HCT116 (cell line): Measurements from ENCODE around the gene HOXD11. TPM values are rescaled to one million over a fixed set of nuclear protein-coding genes. Genes with fewer than 3 reads are reported as not detected.

ENCODE experiments used
- ATAC-seq: fragments of 200-7000 bp; cut with Tn5 transposase; 2 replicates; pipeline ENCODE4 v1.9.1; 2020; ENCODE audit warnings: mild to moderate bottlenecking, moderate library complexity
- BruUV-seq: library from RNA; stranded (reverse); fragments of 400-500 nt; replicated peaks from 2 replicates; lab custom pipeline; 2021; lab: Mats Ljungman, UMichigan
- CTCF ChIA-PET: fragments of 300-600 bp; sonication (Branson Sonifier 250); formaldehyde crosslinking; loops from one replicate; lab custom pipeline; 2021; ENCODE audit warnings: antibody characterized with exemption; lab: Charles Lee
- POLR2A ChIA-PET: fragments of 300-600, 350-600 bp; sonication (Branson Sonifier 250); formaldehyde crosslinking; loops from one replicate; lab custom pipeline; 2021; ENCODE audit warnings: antibody characterized with exemption; lab: Charles Lee
- RAD21 ChIA-PET, 2 experiments: fragments of 300-600 bp; sonication (Branson Sonifier 250); formaldehyde crosslinking; loops; one replicate each; lab custom pipeline; 2023; ENCODE audit warnings: low total read pairs in 2 of 2; ENCODE audit not compliant: uncharacterized antibody in 2 of 2, unreplicated experiment in 2 of 2, low non-redundant PET in 1 of 2; lab: Charles Lee
- DNase-seq: peaks from one replicate; pipeline ENCODE4 v3.0.0-alpha.2; 2010; ENCODE audit warnings: low read depth, low spot score
- H2AFZ ChIP-seq: fragments of 200-600 bp; shearing (Covaris generic), sonication (generic); 2 replicates; pipeline ENCODE4 v1.6.1; 2017; ENCODE audit warnings: low read depth, mixed run types, mixed read lengths, antibody characterized with exemption, low read length; ENCODE audit not compliant: poor library complexity, severe bottlenecking
- H3K27ac ChIP-seq: 2 replicates; pipeline ENCODE4 v1.5.1; 2012; ENCODE audit warnings: low read depth, low read length
- H3K27me3 ChIP-seq: fragments of 200-600 bp; sonication (generic); 2 replicates; pipeline ENCODE4 v1.6.1; 2016; ENCODE audit warnings: mixed run types, low read length, mixed read lengths; ENCODE audit not compliant: insufficient read depth
- H3K36me3 ChIP-seq, 2 experiments: fragments of 200-500 bp in 1 of 2; fragments of 200-600 bp in 1 of 2; sonication (Bioruptor generic) in 1 of 2; sonication (generic) in 1 of 2; 2 replicates each; pipeline versions ENCODE4 v1.5.1 to v1.6.1; 2014 to 2016; ENCODE audit warnings: low read length in 2 of 2, inconsistent platforms in 1 of 2, mixed read lengths in 1 of 2, mixed run types in 1 of 2; ENCODE audit not compliant: insufficient read depth in 2 of 2, control insufficient read depth in 1 of 2
- H3K4me1 ChIP-seq, 2 experiments: fragments of 200-600 bp in 1 of 2; sonication (generic) in 1 of 2; 2 replicates each; pipeline versions ENCODE4 v1.5.1 to v1.6.1; 2012 to 2017; ENCODE audit warnings: low read length in 2 of 2, inconsistent platforms in 1 of 2, mild to moderate bottlenecking in 1 of 2, mixed read lengths in 1 of 2, mixed run types in 1 of 2, moderate library complexity in 1 of 2; ENCODE audit not compliant: insufficient read depth in 2 of 2, control insufficient read depth in 1 of 2
- H3K4me2 ChIP-seq: fragments of 200-600 bp; sonication (generic); 2 replicates; pipeline ENCODE4 v1.6.1; 2017; ENCODE audit warnings: mixed run types, low read length, mixed read lengths
- H3K4me3 ChIP-seq, 2 experiments: fragments of 200-600 bp in 1 of 2; sonication (generic) in 1 of 2; replicated peaks in 1 of 2; 2 replicates each; pipeline ENCODE4 v1.5.1; 2011 to 2016; ENCODE audit warnings: low read length in 2 of 2, control low read depth in 1 of 2, low read depth in 1 of 2, mild to moderate bottlenecking in 1 of 2, mixed read lengths in 1 of 2, mixed run types in 1 of 2
- H3K79me2 ChIP-seq: fragments of 200-600 bp; sonication (generic); 2 replicates; pipeline ENCODE4 v1.6.1; 2017; ENCODE audit warnings: mild to moderate bottlenecking, mixed run types, low read length, moderate library complexity, mixed read lengths; ENCODE audit not compliant: insufficient read depth
- H3K9ac ChIP-seq: fragments of 200-600 bp; sonication (generic); 2 replicates; pipeline ENCODE4 v1.6.1; 2016; ENCODE audit warnings: low read length, mixed read lengths
- H3K9me2 ChIP-seq: fragments of 200-600 bp; sonication (generic), shearing (Covaris generic); 2 replicates; pipeline ENCODE4 v1.6.1; 2017; ENCODE audit warnings: mixed run types, mild to moderate bottlenecking, moderate library complexity; ENCODE audit not compliant: insufficient read depth
- H3K9me3 ChIP-seq, 2 experiments: fragments of 200-500 bp in 1 of 2; fragments of 200-600 bp in 1 of 2; sonication (Bioruptor generic) in 1 of 2; sonication (generic) in 1 of 2; 2 replicates each; pipeline ENCODE4 v1.6.1; 2014 to 2017; ENCODE audit warnings: low read length in 2 of 2, mixed read lengths in 2 of 2, inconsistent platforms in 1 of 2, low read depth in 1 of 2, mild to moderate bottlenecking in 1 of 2, mixed run types in 1 of 2, moderate library complexity in 1 of 2; ENCODE audit not compliant: control insufficient read depth in 1 of 2, insufficient read depth in 1 of 2
- H4K20me1 ChIP-seq: fragments of 200-600 bp; sonication (generic), shearing (Covaris generic); 2 replicates; pipeline ENCODE4 v1.6.1; 2017; ENCODE audit warnings: mixed run types, mild to moderate bottlenecking, moderate library complexity; ENCODE audit not compliant: insufficient read depth
- CBX3 ChIP-seq: IDR thresholded peaks from 2 replicates; pipeline ENCODE4 v1.6.1; 2012; ENCODE audit warnings: low read depth
- CEBPB ChIP-seq: IDR thresholded peaks from 2 replicates; pipeline ENCODE4 v1.6.1; 2012; ENCODE audit warnings: low read depth
- EGR1 ChIP-seq: IDR thresholded peaks from 2 replicates; pipeline ENCODE4 v1.6.1; 2012; ENCODE audit warnings: low read depth
- ELF1 ChIP-seq: IDR thresholded peaks from 2 replicates; pipeline ENCODE4 v1.6.1; 2012; ENCODE audit warnings: low read depth, borderline replicate concordance
- EZH2 ChIP-seq: fragments of 200-600 bp; sonication (generic); IDR thresholded peaks from 2 replicates; pipeline ENCODE4 v1.6.1; 2017; ENCODE audit warnings: antibody characterized with exemption, mixed run types
- EZH2phosphoT487 ChIP-seq: fragments of 200-600 bp; IDR thresholded peaks from 2 replicates; pipeline ENCODE4 v1.6.1; 2018; ENCODE audit warnings: antibody characterized with exemption, borderline replicate concordance
- FOSL1 ChIP-seq: IDR thresholded peaks from 2 replicates; pipeline ENCODE4 v1.6.1; 2012; ENCODE audit warnings: low read depth
- JUND ChIP-seq: IDR thresholded peaks from 2 replicates; pipeline ENCODE4 v1.6.1; 2012
- POLR2AphosphoS5 ChIP-seq: IDR thresholded peaks from 2 replicates; pipeline ENCODE4 v1.6.1; 2011; ENCODE audit warnings: mild to moderate bottlenecking, low read depth, low read length, moderate library complexity
- SIN3A ChIP-seq: IDR thresholded peaks from 2 replicates; pipeline ENCODE4 v1.6.1; 2012; ENCODE audit warnings: low read depth
- SP1 ChIP-seq: IDR thresholded peaks from 2 replicates; pipeline ENCODE4 v1.6.1; 2012; ENCODE audit warnings: low read depth
- SRF ChIP-seq: IDR thresholded peaks from 2 replicates; pipeline ENCODE4 v1.6.1; 2012; ENCODE audit warnings: low read depth
- TCF7L2 ChIP-seq: IDR thresholded peaks from 2 replicates; pipeline ENCODE4 v1.7.0; 2011; ENCODE audit warnings: borderline replicate concordance, inconsistent platforms; ENCODE audit not compliant: insufficient read depth, insufficient read length; ENCODE audit errors: extremely low read depth
- YY1 ChIP-seq: IDR thresholded peaks from 2 replicates; pipeline ENCODE4 v1.6.1; 2011; ENCODE audit warnings: low read length, low read depth, moderate library complexity, mild to moderate bottlenecking; ENCODE audit not compliant: insufficient replicate concordance; ENCODE audit errors: extremely low read depth
- ZBTB33 ChIP-seq: IDR thresholded peaks from 2 replicates; pipeline ENCODE4 v1.6.1; 2011; ENCODE audit warnings: mild to moderate bottlenecking, low read length, moderate library complexity; ENCODE audit not compliant: insufficient replicate concordance; ENCODE audit errors: extremely low read depth
- ZFX ChIP-seq: fragments of 450-650 bp; IDR thresholded peaks from 2 replicates; pipeline ENCODE4 v1.6.1; 2017
- ZNF274 ChIP-seq: fragments of 200-500 bp; sonication (Bioruptor generic); IDR thresholded peaks from 2 replicates; pipeline ENCODE4 v1.6.1; 2014; ENCODE audit warnings: mild to moderate bottlenecking, low read depth, low read length, inconsistent platforms
- intact Hi-C: fragments of 100-400 bp; cut with micrococcal nuclease; formaldehyde crosslinking; loops from 2 replicates; pipeline ENCODE4 v1.10.0; 2022
- total RNA-seq: library from RNA; stranded (reverse); gene quantifications from one replicate; pipeline ENCODE4 v1.2.1, GENCODE V29; 2021; ENCODE audit not compliant: unreplicated experiment
- TF ChIP-seq, protein P1 (sequence below): IDR thresholded peaks from 2 replicates; pipeline ENCODE4 v1.6.1; 2012
- TF ChIP-seq, protein P2 (sequence below), 3 experiments: fragments of 200-600 bp in 1 of 3; sonication (generic) in 1 of 3; IDR thresholded peaks in 2 of 3; conservative IDR thresholded peaks in 1 of 3; 2 replicates each; pipeline ENCODE4 v1.5.1; 2012 to 2017; ENCODE audit warnings: low read depth in 2 of 3, low read length in 2 of 3, antibody characterized with exemption in 1 of 3, borderline replicate concordance in 1 of 3, control low read depth in 1 of 3, mild to moderate bottlenecking in 1 of 3, mixed read lengths in 1 of 3, mixed run types in 1 of 3, moderate library complexity in 1 of 3; ENCODE audit not compliant: insufficient read depth in 1 of 3
- TF ChIP-seq, protein P3 (sequence below): IDR thresholded peaks from 2 replicates; pipeline ENCODE4 v1.6.1; 2012

Gene HOXD11
- total RNA-seq, 1 experiment from 2014 or later = not detected

DNA sequence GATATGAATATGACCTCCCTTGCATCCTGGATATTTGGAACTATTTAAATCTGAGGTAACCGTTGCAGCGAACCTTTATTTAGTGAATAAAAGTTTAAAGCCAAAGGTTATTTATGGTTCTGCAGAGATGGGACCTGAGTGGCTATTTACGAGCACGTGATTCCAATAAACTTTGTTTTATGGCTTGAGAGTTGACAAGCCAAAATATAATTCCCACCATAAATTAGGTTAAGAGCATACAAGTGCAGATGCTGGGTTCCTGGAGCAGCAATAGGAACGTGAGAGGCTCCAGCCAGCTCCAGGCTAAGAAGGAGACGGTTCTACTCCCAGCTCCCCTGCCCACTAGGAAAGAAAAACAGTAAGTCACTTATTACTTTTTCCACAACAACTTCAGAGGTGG is 39.0 kb downstream of the HOXD11 start:
- no peak overlapping the region for H3K4me3 ChIP-seq
- H3K4me2 ChIP-seq = no peak overlapping the region
- TF ChIP-seq SRF (no peak), EGR1 (no peak), POLR2AphosphoS5 (no peak), FOSL1 (no peak), SP1 (no peak), EZH2phosphoT487 (no peak), EZH2 (no peak), CEBPB (no peak), CBX3 (no peak), TCF7L2 (no peak), SIN3A (no peak), ZNF274 (no peak), ZFX (no peak), ELF1 (no peak), ZBTB33 (no peak), YY1 (no peak), JUND (no peak)
- TF ChIP-seq, protein P1, sequence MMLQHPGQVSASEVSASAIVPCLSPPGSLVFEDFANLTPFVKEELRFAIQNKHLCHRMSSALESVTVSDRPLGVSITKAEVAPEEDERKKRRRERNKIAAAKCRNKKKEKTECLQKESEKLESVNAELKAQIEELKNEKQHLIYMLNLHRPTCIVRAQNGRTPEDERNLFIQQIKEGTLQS = no peak
- TF ChIP-seq, protein P2, sequence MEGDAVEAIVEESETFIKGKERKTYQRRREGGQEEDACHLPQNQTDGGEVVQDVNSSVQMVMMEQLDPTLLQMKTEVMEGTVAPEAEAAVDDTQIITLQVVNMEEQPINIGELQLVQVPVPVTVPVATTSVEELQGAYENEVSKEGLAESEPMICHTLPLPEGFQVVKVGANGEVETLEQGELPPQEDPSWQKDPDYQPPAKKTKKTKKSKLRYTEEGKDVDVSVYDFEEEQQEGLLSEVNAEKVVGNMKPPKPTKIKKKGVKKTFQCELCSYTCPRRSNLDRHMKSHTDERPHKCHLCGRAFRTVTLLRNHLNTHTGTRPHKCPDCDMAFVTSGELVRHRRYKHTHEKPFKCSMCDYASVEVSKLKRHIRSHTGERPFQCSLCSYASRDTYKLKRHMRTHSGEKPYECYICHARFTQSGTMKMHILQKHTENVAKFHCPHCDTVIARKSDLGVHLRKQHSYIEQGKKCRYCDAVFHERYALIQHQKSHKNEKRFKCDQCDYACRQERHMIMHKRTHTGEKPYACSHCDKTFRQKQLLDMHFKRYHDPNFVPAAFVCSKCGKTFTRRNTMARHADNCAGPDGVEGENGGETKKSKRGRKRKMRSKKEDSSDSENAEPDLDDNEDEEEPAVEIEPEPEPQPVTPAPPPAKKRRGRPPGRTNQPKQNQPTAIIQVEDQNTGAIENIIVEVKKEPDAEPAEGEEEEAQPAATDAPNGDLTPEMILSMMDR (IDR thresholded peaks at IDR 0.05 in 2 of 3, conservative IDR thresholded peaks at IDR 0.05 in 1 of 3; ENCODE audit: borderline replicate concordance in 1 of 3, insufficient read depth in 1 of 3, low read depth in 2 of 3, low read length in 2 of 3) = no peak
- TF ChIP-seq, protein P3, sequence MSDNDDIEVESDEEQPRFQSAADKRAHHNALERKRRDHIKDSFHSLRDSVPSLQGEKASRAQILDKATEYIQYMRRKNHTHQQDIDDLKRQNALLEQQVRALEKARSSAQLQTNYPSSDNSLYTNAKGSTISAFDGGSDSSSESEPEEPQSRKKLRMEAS = no peak
- ChIA-PET RAD21 (no interaction called here), CTCF (no interaction called here), POLR2A (no interaction called here)
- H2AFZ ChIP-seq = no peak overlapping the region
- no peaks in the 10 kb centered on the region for H3K4me1 ChIP-seq
- no peaks in the 10 kb centered on the region for H3K9me3 ChIP-seq
- no peak for ATAC-seq
- no peak overlapping the region for H3K9ac ChIP-seq
- no peaks in the 10 kb centered on the region for H3K27me3 ChIP-seq
- H3K36me3 ChIP-seq = no peaks in the 10 kb centered on the region
- intact Hi-C loops = no loop called here
- no peaks in the 10 kb centered on the region for H3K9me2 ChIP-seq
- H4K20me1 ChIP-seq = no peaks in the 10 kb centered on the region
- no peak for DNase-seq
- H3K79me2 ChIP-seq = no peaks in the 10 kb centered on the region
- H3K27ac ChIP-seq = no peak overlapping the region
- BruUV-seq = no TSS peak
